Ectodermal cell (in vitro differentiated cells): ENCODE data around the gene EVC2.

ENCODE experiments used
- H3K27ac ChIP-seq: 2 replicates; pipeline ENCODE4 v1.7.0; 2013; ENCODE audit warnings: mild to moderate bottlenecking, low read depth, low read length; ENCODE audit not compliant: insufficient read depth, poor library complexity, severe bottlenecking
- H3K27me3 ChIP-seq: 2 replicates; pipeline ENCODE4 v1.7.0; 2013; ENCODE audit warnings: mild to moderate bottlenecking, low read length; ENCODE audit not compliant: insufficient read depth, control insufficient read depth, poor library complexity, severe bottlenecking
- H3K36me3 ChIP-seq: one replicate; pipeline ENCODE4 v1.7.0; 2013; ENCODE audit warnings: low read length; ENCODE audit not compliant: control insufficient read depth, insufficient read depth
- H3K4me1 ChIP-seq: one replicate; pipeline ENCODE4 v1.7.0; 2013; ENCODE audit warnings: low read length; ENCODE audit not compliant: control insufficient read depth, insufficient read depth
- H3K4me3 ChIP-seq: 2 replicates; pipeline ENCODE4 v1.7.0; 2013; ENCODE audit warnings: low read depth, low read length, control low read depth; ENCODE audit not compliant: insufficient read depth
- H3K9me3 ChIP-seq: 2 replicates; pipeline ENCODE4 v1.7.0; 2013; ENCODE audit warnings: mild to moderate bottlenecking, low read length, moderate library complexity; ENCODE audit not compliant: control insufficient read depth
- WGBS, 2 experiments: methylation state at CpG; one replicate each; pipeline ENCODE4 v1.1.7; 2013; ENCODE audit warnings: missing lambda C conversion rate in 2 of 2; 5-methylcytosine and 5-hydroxymethylcytosine counted together

Gene EVC2

GRCh38 chr4:5712517-5712916 is 4.2 kb upstream of the EVC2 start:
- H3K4me1 ChIP-seq, result peaks cover 24% of the 10 kb centered on the region
- no peak overlapping the region for H3K4me3 ChIP-seq
- no peak overlapping the region for H3K27ac ChIP-seq
- WGBS, 2 experiments, result 96 to 97% methylated on average over 7 of the region's 7 CpGs
- no peaks in the 10 kb centered on the region for H3K36me3 ChIP-seq
- H3K9me3 ChIP-seq, result peaks cover 6% of the 10 kb centered on the region
- peaks cover 30% of the 10 kb centered on the region for H3K27me3 ChIP-seq

GRCh38 chr4:5711479-5712184 is 3.3 kb upstream of the EVC2 start:
- WGBS, 2 experiments, result 12 to 13% methylated on average over 52 of the region's 52 CpGs
- Histone ChIP-seq H3K27ac (no peak overlapping the region), H3K4me3 (peak overlapping the region; percentile 53), H3K9me3 (peaks cover 6% of the 10 kb centered on the region), H3K4me1 (peaks cover 26% of the 10 kb centered on the region), H3K27me3 (peaks cover 36% of the 10 kb centered on the region), H3K36me3 (no peaks in the 10 kb centered on the region)

- Histone ChIP-seq H3K4me3 (peak within 1 kb of the TSS; percentile 53), H3K4me1 (peaks cover 26% of the 10 kb centered on the region), H3K27me3 (peaks cover 36% of the 10 kb centered on the region), H3K9me3 (peaks cover 6% of the 10 kb centered on the region), H3K27ac (no peak within 1 kb of the TSS), H3K36me3 (no peaks in the 10 kb centered on the region)
- WGBS, 2 experiments, result 0 to 1% methylated on average over 49 of the region's 49 CpGs
These were observed 2.7 kb upstream of the EVC2 start, which contains the start of gene EVC for GRCh38 chr4:5710961-5711478. TSS of gene EVC (plus strand) at chr4:5711201. CDS start at chr4:5711381, 180 bp downstream.

- peaks cover 26% of the 10 kb centered on the region for H3K4me1 ChIP-seq
These were observed 2.0 kb upstream of the EVC2 start for GRCh38 chr4:5710065-5710960.

GRCh38 chr4:5709207-5709575 is 832 bp upstream of the EVC2 start:
- Histone ChIP-seq H3K9me3 (peaks cover 3% of the 10 kb centered on the region), H3K27me3 (peaks cover 36% of the 10 kb centered on the region), H3K4me1 (peaks cover 26% of the 10 kb centered on the region), H3K36me3 (peaks cover 3% of the 10 kb centered on the region), H3K4me3 (peak overlapping the region; percentile 64), H3K27ac (no peak overlapping the region)
- WGBS, 2 experiments, result 48 to 55% methylated on average over 8 of the region's 8 CpGs

More at GRCh38 chr4:5710065-5710960, 2.0 kb upstream of the EVC2 start:
- peak overlapping the region; percentile 53 for H3K4me3 ChIP-seq
- H3K27ac ChIP-seq, result no peak overlapping the region
- peaks cover 5% of the 10 kb centered on the region for H3K9me3 ChIP-seq
- no peaks in the 10 kb centered on the region for H3K36me3 ChIP-seq
- peaks cover 36% of the 10 kb centered on the region for H3K27me3 ChIP-seq
- WGBS, 2 experiments, result 28 to 29% methylated on average over 13 of the region's 13 CpGs

GRCh38 chr4:5707778-5708448 is 446 bp downstream of the EVC2 start:
- peaks cover 3% of the 10 kb centered on the region for H3K9me3 ChIP-seq
- WGBS, 2 experiments, result 14 to 15% methylated on average over 41 of the region's 41 CpGs

GRCh38 chr4:5707366-5707765 is 993 bp downstream of the EVC2 start:
- H3K27me3 ChIP-seq, result peaks cover 31% of the 10 kb centered on the region
- H3K36me3 ChIP-seq, result peaks cover 4% of the 10 kb centered on the region
- no peak overlapping the region for H3K27ac ChIP-seq
- H3K4me3 ChIP-seq, result peak overlapping the region; percentile 64
- H3K4me1 ChIP-seq, result peaks cover 26% of the 10 kb centered on the region
- 62 to 69% methylated on average over 5 of the region's 5 CpGs for WGBS, 2 experiments
- peaks cover 3% of the 10 kb centered on the region for H3K9me3 ChIP-seq

More at GRCh38 chr4:5707778-5708448, 446 bp downstream of the EVC2 start:
- Histone ChIP-seq H3K27me3 (peaks cover 36% of the 10 kb centered on the region), H3K4me1 (peaks cover 26% of the 10 kb centered on the region), H3K4me3 (peak overlapping the region; percentile 64), H3K36me3 (peaks cover 4% of the 10 kb centered on the region), H3K27ac (no peak overlapping the region)

- Histone ChIP-seq H3K27me3 (peaks cover 25% of the 10 kb centered on the region), H3K4me3 (no peak overlapping the region), H3K27ac (no peak overlapping the region), H3K36me3 (peaks cover 4% of the 10 kb centered on the region), H3K9me3 (peaks cover 3% of the 10 kb centered on the region), H3K4me1 (peaks cover 26% of the 10 kb centered on the region)
- 88 to 90% methylated on average over 11 of the region's 11 CpGs for WGBS, 2 experiments
These were observed 1.7 kb downstream of the EVC2 start for GRCh38 chr4:5706486-5707290.

GRCh38 chr4:5705647-5706320 is 2.6 kb downstream of the EVC2 start:
- Histone ChIP-seq H3K36me3 (peaks cover 4% of the 10 kb centered on the region), H3K27me3 (peaks cover 23% of the 10 kb centered on the region), H3K4me1 (peaks cover 26% of the 10 kb centered on the region), H3K9me3 (peaks cover 3% of the 10 kb centered on the region), H3K27ac (no peak overlapping the region), H3K4me3 (no peak overlapping the region)
- 90 to 95% methylated on average over 4 to 5 of the region's 5 CpGs for WGBS, 2 experiments
